HepG2 (cell line): ENCODE data around the gene AFF4. TPM values are rescaled to one million over a fixed set of nuclear protein-coding genes. Genes with fewer than 3 reads are reported as not detected.

ENCODE experiments used
- ARHGAP35 ChIP-seq: sonication (generic); formaldehyde crosslinking; IDR thresholded peaks from 2 replicates; pipeline ENCODE4 v1.9.0; 2022; ENCODE audit warnings: mild to moderate bottlenecking, inconsistent platforms, moderate library complexity, missing genetic modification reagents, borderline replicate concordance
- ATF7-NPFF ChIP-seq: sonication (generic); formaldehyde crosslinking; IDR thresholded peaks from 2 replicates; pipeline ENCODE4 v1.8.1; 2023; ENCODE audit warnings: mild to moderate bottlenecking, low read depth, missing genetic modification reagents, moderate library complexity
- CBFB ChIP-seq: sonication (generic); formaldehyde crosslinking; IDR thresholded peaks from 2 replicates; pipeline ENCODE4 v1.4.0; 2020; ENCODE audit warnings: missing genetic modification reagents
- CBX1 ChIP-seq: IDR thresholded peaks from one replicate; pipeline ENCODE4 v1.6.1; 2016; ENCODE audit warnings: antibody characterized with exemption, low read depth
- KLF13 ChIP-seq: sonication (generic); formaldehyde crosslinking; IDR thresholded peaks from 2 replicates; pipeline ENCODE4 v1.4.0; 2020; ENCODE audit warnings: mild to moderate bottlenecking, missing genetic modification reagents
- MED13 ChIP-seq: sonication (generic); formaldehyde crosslinking; IDR thresholded peaks from 2 replicates; pipeline ENCODE4 v1.5.0; 2020; ENCODE audit warnings: missing genetic modification reagents
- NBN ChIP-seq: fragments of 450-650 bp; conservative IDR thresholded peaks from 2 replicates; pipeline ENCODE4 v1.6.1; 2017
- NFKB2 ChIP-seq: sonication (generic); formaldehyde crosslinking; IDR thresholded peaks from 2 replicates; pipeline ENCODE4 v1.4.0; 2020; ENCODE audit warnings: missing genetic modification reagents, borderline replicate concordance
- PAXIP1 ChIP-seq: sonication (generic); formaldehyde crosslinking; conservative IDR thresholded peaks from 2 replicates; pipeline ENCODE4 v1.4.0; 2020; ENCODE audit warnings: mild to moderate bottlenecking, missing genetic modification reagents, moderate library complexity
- PLSCR1 ChIP-seq: sonication (generic); formaldehyde crosslinking; IDR thresholded peaks from 2 replicates; pipeline ENCODE4 v1.5.0; 2020; ENCODE audit warnings: missing genetic modification reagents, mild to moderate bottlenecking, borderline replicate concordance
- SNRNP70 ChIP-seq: fragments of 200-400 bp; formaldehyde crosslinking; IDR thresholded peaks from 2 replicates; pipeline ENCODE4 v1.6.1; 2017; ENCODE audit warnings: mild to moderate bottlenecking, low read depth, low read length, moderate library complexity
- ZFX ChIP-seq: sonication (generic); formaldehyde crosslinking; IDR thresholded peaks from 2 replicates; pipeline ENCODE4 v1.4.0; 2020; ENCODE audit warnings: mild to moderate bottlenecking, low read depth, missing genetic modification reagents, moderate library complexity
- ZNF24 ChIP-seq: fragments of 450-650 bp; IDR thresholded peaks from 2 replicates; pipeline ENCODE4 v1.6.1; 2017; ENCODE audit warnings: antibody characterized with exemption, mild to moderate bottlenecking
- ZNF776 ChIP-seq: sonication (generic); formaldehyde crosslinking; IDR thresholded peaks from 2 replicates; pipeline ENCODE4 v1.4.0; 2020; ENCODE audit warnings: mild to moderate bottlenecking, missing genetic modification reagents
- ZNF784 ChIP-seq: sonication (generic); formaldehyde crosslinking; IDR thresholded peaks from 2 replicates; pipeline ENCODE4 v1.5.1; 2020; ENCODE audit warnings: missing genetic modification reagents, mild to moderate bottlenecking, borderline replicate concordance
- ZSCAN20 ChIP-seq: sonication (generic); formaldehyde crosslinking; IDR thresholded peaks from 2 replicates; pipeline ENCODE4 v1.4.0; 2020; ENCODE audit warnings: missing genetic modification reagents, mild to moderate bottlenecking, borderline replicate concordance
- ZSCAN25 ChIP-seq: sonication (generic); formaldehyde crosslinking; IDR thresholded peaks from 2 replicates; pipeline ENCODE4 v1.8.0; 2022; ENCODE audit warnings: mild to moderate bottlenecking, missing genetic modification reagents
- polyA plus RNA-seq, 8 experiments: library from polyadenylated mRNA; depleted of rRNA in 3 of 8; stranded (reverse) in 7 of 8; unstranded in 1 of 8; fragments of >200 nt; fragmentation: Illumina TruSeq in 4 of 8; extraction: Trizol in 4 of 8; gene quantifications; 2 replicates each; pipeline versions ENCODE4 v1.2.1 to v1.2.3, GENCODE V29; 2011 to 2016; ENCODE audit warnings: low read depth in 4 of 8, missing spikeins in 1 of 8, mixed read lengths in 1 of 8; ENCODE audit not compliant: insufficient read depth in 1 of 8
- total RNA-seq, 5 experiments: library from RNA; depleted of rRNA; stranded (reverse); fragments of >200 nt; fragmentation: Illumina TruSeq; extraction: Trizol; gene quantifications; 2 replicates each; pipeline ENCODE4 v1.2.3, GENCODE V29; 2016; ENCODE audit warnings: low read depth in 1 of 5
- TF ChIP-seq, protein P1 (sequence below): sonication (generic); formaldehyde crosslinking; IDR thresholded peaks from 2 replicates; pipeline ENCODE4 v1.4.0; 2020; ENCODE audit warnings: missing genetic modification reagents, borderline replicate concordance
- TF ChIP-seq, protein P2 (sequence below): sonication (generic); formaldehyde crosslinking; IDR thresholded peaks from 2 replicates; pipeline ENCODE4 v1.9.0; 2021; ENCODE audit warnings: missing genetic modification reagents, mild to moderate bottlenecking, borderline replicate concordance
- TF ChIP-seq, protein P3 (sequence below): sonication (generic); formaldehyde crosslinking; IDR thresholded peaks from 2 replicates; pipeline ENCODE4 v1.4.0; 2020; ENCODE audit warnings: missing genetic modification reagents
- TF ChIP-seq, protein P4 (sequence below): sonication (generic); formaldehyde crosslinking; IDR thresholded peaks from 2 replicates; pipeline ENCODE4 v1.8.1; 2023; ENCODE audit warnings: mild to moderate bottlenecking, missing genetic modification reagents

Gene AFF4
- total and polyA plus RNA-seq, 2 of the 13 experiments (the other 11 are each of a cell fraction or from before 2014, with no cell fraction given) = 22.1 to 25.5 TPM

GRCh38 chr5:132837868-132838267 lies 125.6 kb downstream of the AFF4 start (continued):
- peak; percentile 79 for TF ChIP-seq PAXIP1 (CRISPR knock-in tag)
- TF ChIP-seq CBFB = 0 out of 2 replicates have a peak, but pooled peaks have one; percentile 23
- TF ChIP-seq ZNF776 (CRISPR knock-in tag) = no peak
- TF ChIP-seq, protein P1, sequence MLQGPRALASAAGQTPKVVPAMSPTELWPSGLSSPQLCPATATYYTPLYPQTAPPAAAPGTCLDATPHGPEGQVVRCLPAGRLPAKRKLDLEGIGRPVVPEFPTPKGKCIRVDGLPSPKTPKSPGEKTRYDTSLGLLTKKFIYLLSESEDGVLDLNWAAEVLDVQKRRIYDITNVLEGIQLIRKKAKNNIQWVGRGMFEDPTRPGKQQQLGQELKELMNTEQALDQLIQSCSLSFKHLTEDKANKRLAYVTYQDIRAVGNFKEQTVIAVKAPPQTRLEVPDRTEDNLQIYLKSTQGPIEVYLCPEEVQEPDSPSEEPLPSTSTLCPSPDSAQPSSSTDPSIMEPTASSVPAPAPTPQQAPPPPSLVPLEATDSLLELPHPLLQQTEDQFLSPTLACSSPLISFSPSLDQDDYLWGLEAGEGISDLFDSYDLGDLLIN (CRISPR knock-in tag) = no peak
- TF ChIP-seq KLF13 = no peak
- no peak for TF ChIP-seq CBX1
- no peak for TF ChIP-seq ZSCAN25 (CRISPR knock-in tag)
- no peak for TF ChIP-seq ZSCAN20 (CRISPR knock-in tag)
- TF ChIP-seq, protein P2, sequence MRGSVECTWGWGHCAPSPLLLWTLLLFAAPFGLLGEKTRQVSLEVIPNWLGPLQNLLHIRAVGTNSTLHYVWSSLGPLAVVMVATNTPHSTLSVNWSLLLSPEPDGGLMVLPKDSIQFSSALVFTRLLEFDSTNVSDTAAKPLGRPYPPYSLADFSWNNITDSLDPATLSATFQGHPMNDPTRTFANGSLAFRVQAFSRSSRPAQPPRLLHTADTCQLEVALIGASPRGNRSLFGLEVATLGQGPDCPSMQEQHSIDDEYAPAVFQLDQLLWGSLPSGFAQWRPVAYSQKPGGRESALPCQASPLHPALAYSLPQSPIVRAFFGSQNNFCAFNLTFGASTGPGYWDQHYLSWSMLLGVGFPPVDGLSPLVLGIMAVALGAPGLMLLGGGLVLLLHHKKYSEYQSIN (CRISPR knock-in tag) = no peak
- no peak for TF ChIP-seq ARHGAP35 (CRISPR knock-in tag)
- TF ChIP-seq ATF7-NPFF (CRISPR knock-in tag) = no peak
- TF ChIP-seq, protein P3, sequence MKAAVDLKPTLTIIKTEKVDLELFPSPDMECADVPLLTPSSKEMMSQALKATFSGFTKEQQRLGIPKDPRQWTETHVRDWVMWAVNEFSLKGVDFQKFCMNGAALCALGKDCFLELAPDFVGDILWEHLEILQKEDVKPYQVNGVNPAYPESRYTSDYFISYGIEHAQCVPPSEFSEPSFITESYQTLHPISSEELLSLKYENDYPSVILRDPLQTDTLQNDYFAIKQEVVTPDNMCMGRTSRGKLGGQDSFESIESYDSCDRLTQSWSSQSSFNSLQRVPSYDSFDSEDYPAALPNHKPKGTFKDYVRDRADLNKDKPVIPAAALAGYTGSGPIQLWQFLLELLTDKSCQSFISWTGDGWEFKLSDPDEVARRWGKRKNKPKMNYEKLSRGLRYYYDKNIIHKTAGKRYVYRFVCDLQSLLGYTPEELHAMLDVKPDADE = no peak
- TF ChIP-seq PLSCR1 (CRISPR knock-in tag) = no peak
- TF ChIP-seq, protein P4, sequence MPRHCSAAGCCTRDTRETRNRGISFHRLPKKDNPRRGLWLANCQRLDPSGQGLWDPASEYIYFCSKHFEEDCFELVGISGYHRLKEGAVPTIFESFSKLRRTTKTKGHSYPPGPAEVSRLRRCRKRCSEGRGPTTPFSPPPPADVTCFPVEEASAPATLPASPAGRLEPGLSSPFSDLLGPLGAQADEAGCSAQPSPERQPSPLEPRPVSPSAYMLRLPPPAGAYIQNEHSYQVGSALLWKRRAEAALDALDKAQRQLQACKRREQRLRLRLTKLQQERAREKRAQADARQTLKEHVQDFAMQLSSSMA (CRISPR knock-in tag) = no peak
- TF ChIP-seq ZFX = peak; percentile 72
- no peak for TF ChIP-seq ZNF24
- no peak; the same call in 1 of the 2 replicates for TF ChIP-seq ZNF784
- no peak; the same call in 1 of the 2 replicates for TF ChIP-seq MED13
- TF ChIP-seq NFKB2 (CRISPR knock-in tag) = no peak
- TF ChIP-seq SNRNP70 = no peak
- TF ChIP-seq NBN = no peak
